H1 (cell line): ENCODE measurements around the gene ZXDC. TPM values are rescaled to one million over a fixed set of nuclear protein-coding genes. Genes with fewer than 3 reads are reported as not detected.

Source experiments
- POU5F1 ChIP-seq: IDR thresholded peaks from 2 replicates; pipeline ENCODE4 v1.6.1; 2011; ENCODE audit warnings: low read depth, mild to moderate bottlenecking, low read length, moderate library complexity
- polyA plus RNA-seq, 7 experiments: library from polyadenylated mRNA; depleted of rRNA in 3 of 7; stranded (reverse) in 5 of 7; unstranded in 2 of 7; fragments of >200 nt in 5 of 7; fragments of 200-250 nt in 2 of 7; gene quantifications; 1 replicate in 5 of 7; 2 replicates in 1 of 7; 4 replicates in 1 of 7; pipeline versions ENCODE4 v1.2.1 to v1.2.3, GENCODE V29; 2011 to 2013; ENCODE audit warnings: missing spikeins in 2 of 7, mixed read lengths in 2 of 7
- total RNA-seq: library from RNA; stranded (reverse); fragmentation: NEBNext Ultra II Directional; extraction: Animal tissue kit (Norgen Biotek cat#: 25700); gene quantifications from 2 replicates; pipeline ENCODE4 v1.2.1, GENCODE V29; 2021

Gene ZXDC
- total and polyA plus RNA-seq, 2 of the 8 experiments (the other 6 are each of a cell fraction or from before 2014, with no cell fraction given) = 12.7 to 24.3 TPM

- TF ChIP-seq POU5F1 = no peak
Observed at GRCh38 chr3:126463521-126463920, 12.2 kb downstream of the ZXDC start (continued).
